ENCODE results near the gene OR9G4. TPM values are rescaled to one million over a fixed set of nuclear protein-coding genes. Genes with fewer than 3 reads are reported as not detected.

Gene OR9G4
- total RNA-seq, 1 experiment from 2014 or later: not detected

GRCh38 chr11:56693428-56693827, 55.1 kb downstream of the OR9G4 start:
- TF ChIP-seq SIN3A (IDR thresholded peaks at IDR 0.05; ENCODE audit: borderline replicate concordance, insufficient read depth, low read depth, low read length): no peak
- TF ChIP-seq REST (IDR thresholded peaks at IDR 0.05; ENCODE audit: insufficient read depth in 1 of 2, low read depth in 2 of 2, low read length in 1 of 2): no peak
- no peak for TF ChIP-seq TCF7L2 (IDR thresholded peaks at IDR 0.05; ENCODE audit: low read depth, low read length)
- TF ChIP-seq CTCF (IDR thresholded peaks at IDR 0.05): no peak
- TF ChIP-seq POLR2AphosphoS5 (IDR thresholded peaks at IDR 0.05; ENCODE audit: low read depth, low read length): no peak
- intact Hi-C loops (cut with micrococcal nuclease; ENCODE audit: unreplicated experiment): no loop called here
- Histone ChIP-seq H3K9me3 (ENCODE audit: control insufficient read depth, insufficient read depth, low read depth, low read length) (no peaks in the 10 kb centered on the region), H3K4me1 (ENCODE audit: control insufficient read depth, insufficient read depth, low read length) (no peaks in the 10 kb centered on the region), H3K36me3 (ENCODE audit: control insufficient read depth, insufficient read depth, low read length) (no peaks in the 10 kb centered on the region), H3K27ac (ENCODE audit: low read length) (no peak overlapping the region), H3K27me3 (ENCODE audit: control insufficient read depth, insufficient read depth, low read length) (no peaks in the 10 kb centered on the region), H3K4me3 (ENCODE audit: low read depth in 2 of 2, low read length in 2 of 2) (no peak overlapping the region)
- ATAC-seq (no peak), DNase-seq (ENCODE audit: low read depth, low spot score) (no peak)
- POLR2A ChIA-PET: no interaction called here
- in situ Hi-C loops (cut with HindIII; ENCODE audit: low pct_unique_long_range_greater_than_20kb, low sequenced_read_pairs): no loop called here
- no TSS peak for BruUV-seq (replicated peaks)
- CTCF ChIA-PET: no interaction called here

Small RNAs within 50 kb of the gene (microRNA-seq; reads per million reads assigned to microRNA genes)
- not detected for gene MIR6128 (ENCODE audit: unreplicated experiment)

Other genes with a start within 250 kb of the OR9G4 start
- gene OR5M11, start 205.4 kb downstream of the OR9G4 start, total RNA-seq (2021; ENCODE audit: unreplicated experiment): not detected
- not detected for gene OR5M10, start 171.0 kb downstream of the OR9G4 start, total RNA-seq (2021; ENCODE audit: unreplicated experiment)
- gene OR5M1, start 133.8 kb downstream of the OR9G4 start, total RNA-seq (2021; ENCODE audit: unreplicated experiment): not detected
- not detected for gene OR5AP2, start 106.3 kb downstream of the OR9G4 start, total RNA-seq (2021; ENCODE audit: unreplicated experiment)
- gene OR5AR1, start 85.0 kb downstream of the OR9G4 start, total RNA-seq (2021; ENCODE audit: unreplicated experiment): not detected
- gene OR9G1, start 49.6 kb downstream of the OR9G4 start, total RNA-seq (2021; ENCODE audit: unreplicated experiment): not detected
- gene OR5AK2, start 240.2 kb upstream of the OR9G4 start, total RNA-seq (2021; ENCODE audit: unreplicated experiment): not detected